Uterus (tissue), 4 donors: ENCODE data around the gene RAB11FIP5. TPM values are rescaled to one million over a fixed set of nuclear protein-coding genes. Genes with fewer than 3 reads are reported as not detected.

Experiments used
- DNase-seq, 2 donors: peaks; one replicate each; pipeline ENCODE4 v3.0.0-alpha.2; 2019 to 2020
- H3K27ac ChIP-seq, 2 donors: fragments of 200-600 bp; sonication (generic); 1 replicate in 1 of 2; 2 replicates in 1 of 2; pipeline ENCODE4 v1.5.1; 2016 to 2018
- H3K27me3 ChIP-seq, 2 donors: fragments of 200-600 bp; sonication (generic); one replicate each; pipeline ENCODE4 v1.5.1; 2018 to 2019; ENCODE audit warnings: control low read depth in 1 of 2
- H3K36me3 ChIP-seq, 2 donors: fragments of 200-600 bp; sonication (generic); one replicate each; pipeline ENCODE4 v1.5.1; 2019; ENCODE audit warnings: control low read depth in 1 of 2
- H3K4me1 ChIP-seq, 2 donors: fragments of 200-600 bp; sonication (generic); one replicate each; pipeline ENCODE4 v1.5.1; 2018 to 2019; ENCODE audit warnings: control low read depth in 1 of 2
- H3K4me3 ChIP-seq, 2 donors: fragments of 200-600 bp; sonication (generic); 1 replicate in 1 of 2; 2 replicates in 1 of 2; pipeline ENCODE4 v1.5.1; 2018 to 2019; ENCODE audit warnings: mild to moderate bottlenecking in 1 of 2
- H3K9me3 ChIP-seq, 2 donors: fragments of 200-600 bp; sonication (generic); one replicate each; pipeline ENCODE4 v1.5.1; 2019; ENCODE audit warnings: control low read depth in 1 of 2
- POLR2A ChIP-seq, 2 donors: fragments of 450-650 bp; IDR thresholded peaks; one replicate each; pipeline ENCODE4 v1.6.1; 2016; ENCODE audit warnings: antibody characterized with exemption in 2 of 2, mild to moderate bottlenecking in 1 of 2, moderate library complexity in 1 of 2
- intact Hi-C: fragments of 100-400 bp; cut with DNase I; formaldehyde crosslinking; loops from one replicate; pipeline ENCODE4 v1.15.1; 2023; ENCODE audit warnings: low total_unique reads
- total RNA-seq, 4 donors: library from RNA; depleted of rRNA in 3 of 4; stranded (reverse); fragments of >200 nt in 3 of 4; gene quantifications; one replicate each; pipeline versions ENCODE4 v1.1.0 to v1.2.4, GENCODE V29; 2014 to 2023
- TF ChIP-seq, protein P1 (sequence below), 4 experiments: fragments of 200-600 bp in 2 of 4; fragments of 450-650 bp in 2 of 4; sonication (generic) in 2 of 4; IDR thresholded peaks; one replicate each; pipeline ENCODE4 v1.5.1; 2016 to 2019; ENCODE audit warnings: antibody characterized with exemption in 4 of 4, mild to moderate bottlenecking in 2 of 4, moderate library complexity in 1 of 4
- donor health status: DM: yes; HTN: yes; CAD: no.

Gene RAB11FIP5
- total RNA-seq, 4 donors from 2014 or later, result 22.4 to 45.7 (median 31.7) TPM

- no peak for TF ChIP-seq POLR2A (IDR thresholded peaks at IDR 0.05)
- TF ChIP-seq, protein P1, sequence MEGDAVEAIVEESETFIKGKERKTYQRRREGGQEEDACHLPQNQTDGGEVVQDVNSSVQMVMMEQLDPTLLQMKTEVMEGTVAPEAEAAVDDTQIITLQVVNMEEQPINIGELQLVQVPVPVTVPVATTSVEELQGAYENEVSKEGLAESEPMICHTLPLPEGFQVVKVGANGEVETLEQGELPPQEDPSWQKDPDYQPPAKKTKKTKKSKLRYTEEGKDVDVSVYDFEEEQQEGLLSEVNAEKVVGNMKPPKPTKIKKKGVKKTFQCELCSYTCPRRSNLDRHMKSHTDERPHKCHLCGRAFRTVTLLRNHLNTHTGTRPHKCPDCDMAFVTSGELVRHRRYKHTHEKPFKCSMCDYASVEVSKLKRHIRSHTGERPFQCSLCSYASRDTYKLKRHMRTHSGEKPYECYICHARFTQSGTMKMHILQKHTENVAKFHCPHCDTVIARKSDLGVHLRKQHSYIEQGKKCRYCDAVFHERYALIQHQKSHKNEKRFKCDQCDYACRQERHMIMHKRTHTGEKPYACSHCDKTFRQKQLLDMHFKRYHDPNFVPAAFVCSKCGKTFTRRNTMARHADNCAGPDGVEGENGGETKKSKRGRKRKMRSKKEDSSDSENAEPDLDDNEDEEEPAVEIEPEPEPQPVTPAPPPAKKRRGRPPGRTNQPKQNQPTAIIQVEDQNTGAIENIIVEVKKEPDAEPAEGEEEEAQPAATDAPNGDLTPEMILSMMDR (IDR thresholded peaks at IDR 0.05), result no peak
- Histone ChIP-seq H3K36me3 (no peaks in the 10 kb centered on the region), H3K27ac (no peak overlapping the region), H3K27me3 (no peaks in the 10 kb centered on the region), H3K4me1 (no peaks in the 10 kb centered on the region), H3K9me3 (no peaks in the 10 kb centered on the region), H3K4me3 (no peak overlapping the region)
- intact Hi-C loops, result loop anchor here (5.0 kb wide), 2 partner anchors 74 to 89 kb away; no protein-coding TSS in a partner anchor
- no peak for DNase-seq
These were observed 24.5 kb downstream of the RAB11FIP5 start for GRCh38 chr2:73088211-73088610.

DNA sequence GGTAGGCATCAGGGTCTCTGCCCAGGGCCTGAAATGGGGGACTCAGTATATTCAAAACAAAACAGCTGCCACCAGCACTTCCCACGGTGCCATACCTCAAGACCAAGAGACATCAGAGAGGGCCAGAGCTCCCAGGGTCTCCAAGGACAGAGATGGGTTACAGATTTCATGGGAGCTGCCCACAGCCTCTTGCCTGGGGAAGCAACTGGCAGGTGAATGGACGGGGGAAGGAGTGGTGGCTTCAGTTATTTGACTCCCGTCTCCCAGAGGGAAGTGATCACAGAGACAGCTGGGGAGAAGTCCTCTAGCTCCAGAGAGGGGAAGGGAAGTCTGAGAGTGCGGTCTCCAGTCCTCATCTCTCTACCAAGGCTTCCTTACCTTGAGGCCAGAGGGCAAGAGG, 25.4 kb downstream of the RAB11FIP5 start:
- intact Hi-C loops, result loop anchor here (5.0 kb wide), 2 partner anchors 75 to 90 kb away; no protein-coding TSS in a partner anchor
- no peaks in the 10 kb centered on the region for H3K4me1 ChIP-seq
- DNase-seq, result no peak

DNA sequence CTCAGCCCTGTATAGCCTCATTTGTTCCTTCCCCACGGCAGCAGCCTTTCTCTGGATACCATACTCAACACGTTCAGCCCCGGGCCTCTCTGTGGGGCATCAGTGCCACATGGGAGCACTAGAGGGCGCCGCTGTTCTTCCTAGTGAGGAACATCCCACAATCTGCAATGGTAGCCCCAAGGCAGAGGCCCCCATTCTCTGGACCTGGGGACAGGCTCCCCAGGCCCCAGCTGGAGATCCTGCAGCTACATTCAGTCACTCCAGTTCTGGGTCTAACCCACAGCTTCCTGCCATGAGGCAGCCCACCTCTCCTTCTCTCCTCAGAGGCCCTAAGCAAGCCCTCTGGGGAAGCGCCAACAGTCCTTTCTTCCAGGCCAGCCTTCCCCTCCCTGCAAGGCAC, 27.1 kb downstream of the RAB11FIP5 start:
- Histone ChIP-seq H3K36me3 (no peaks in the 10 kb centered on the region), H3K9me3 (no peaks in the 10 kb centered on the region), H3K4me3 (no peak overlapping the region), H3K4me1 (no peaks in the 10 kb centered on the region), H3K27me3 (no peaks in the 10 kb centered on the region), H3K27ac (no peak overlapping the region)
- intact Hi-C loops, result loop anchor here (5.0 kb wide), 2 partner anchors 77 to 92 kb away; no protein-coding TSS in a partner anchor
- TF ChIP-seq, protein P1 (IDR thresholded peaks at IDR 0.05), result peak; percentile 82 to 92 (median 86)
- no peak for TF ChIP-seq POLR2A (IDR thresholded peaks at IDR 0.05)
- peak; percentile 79 to 81 for DNase-seq

More for the DNA sequence above, 25.4 kb downstream of the RAB11FIP5 start:
- TF ChIP-seq, protein P1 (IDR thresholded peaks at IDR 0.05), result no peak
- TF ChIP-seq POLR2A (IDR thresholded peaks at IDR 0.05), result no peak
- H3K9me3 ChIP-seq, result no peaks in the 10 kb centered on the region
- H3K4me3 ChIP-seq, result no peak overlapping the region
- no peaks in the 10 kb centered on the region for H3K36me3 ChIP-seq
- no peaks in the 10 kb centered on the region for H3K27me3 ChIP-seq
- H3K27ac ChIP-seq, result no peak overlapping the region

GRCh38 chr2:73084971-73085370, 27.8 kb downstream of the RAB11FIP5 start:
- intact Hi-C loops, result loop anchor here (5.0 kb wide), 2 partner anchors 77 to 92 kb away; no protein-coding TSS in a partner anchor
- H3K36me3 ChIP-seq, result no peaks in the 10 kb centered on the region

More at GRCh38 chr2:73084971-73085370, 27.8 kb downstream of the RAB11FIP5 start:
- no peak overlapping the region for H3K27ac ChIP-seq
- no peaks in the 10 kb centered on the region for H3K27me3 ChIP-seq
- H3K4me1 ChIP-seq, result peaks cover 0 to 5% of the 10 kb centered on the region in 2 donors
- no peak for DNase-seq
- H3K9me3 ChIP-seq, result no peaks in the 10 kb centered on the region
- no peak for TF ChIP-seq POLR2A (IDR thresholded peaks at IDR 0.05)
- TF ChIP-seq, protein P1 (IDR thresholded peaks at IDR 0.05), result no peak
- no peak overlapping the region for H3K4me3 ChIP-seq
